Loucy (cell line): ENCODE results near the gene CALHM2.

Experiments used
- H2AFZ ChIP-seq: fragments of 200-600 bp; sonication (generic); 2 replicates; pipeline ENCODE4 v1.6.0; 2016; ENCODE audit warnings: antibody characterized with exemption, mild to moderate bottlenecking, low read length, moderate library complexity
- H3F3A ChIP-seq: fragments of 200-600 bp; 2 replicates; pipeline ENCODE4 v1.6.0; 2016; ENCODE audit warnings: antibody characterized with exemption, low read depth, mild to moderate bottlenecking
- H3K27me3 ChIP-seq: fragments of 200-600 bp; sonication (generic); 2 replicates; pipeline ENCODE4 v1.6.1; 2014; ENCODE audit warnings: low read length, mild to moderate bottlenecking; ENCODE audit not compliant: insufficient read depth, poor library complexity, severe bottlenecking
- H3K36me3 ChIP-seq: fragments of 200-600 bp; sonication (generic); 2 replicates; pipeline ENCODE4 v1.6.1; 2016; ENCODE audit warnings: low read length; ENCODE audit not compliant: insufficient read depth
- H3K4me1 ChIP-seq: fragments of 200-600 bp; sonication (generic); 2 replicates; pipeline ENCODE4 v1.5.1; 2014; ENCODE audit warnings: low read length, mild to moderate bottlenecking; ENCODE audit not compliant: insufficient read depth, poor library complexity, severe bottlenecking
- H3K4me2 ChIP-seq: fragments of 200-600 bp; sonication (generic); 2 replicates; pipeline ENCODE4 v1.6.0; 2014; ENCODE audit warnings: antibody characterized with exemption, low read length, low read depth, mild to moderate bottlenecking; ENCODE audit not compliant: poor library complexity, severe bottlenecking
- H3K4me3 ChIP-seq: fragments of 200-600 bp; sonication (generic); 2 replicates; pipeline ENCODE4 v1.5.1; 2014; ENCODE audit warnings: low read length, mild to moderate bottlenecking, mixed read lengths; ENCODE audit not compliant: poor library complexity, severe bottlenecking
- H3K79me2 ChIP-seq: fragments of 200-600 bp; sonication (generic); 2 replicates; pipeline ENCODE4 v1.6.1; 2014; ENCODE audit warnings: low read length; ENCODE audit not compliant: insufficient read depth
- H3K9ac ChIP-seq: fragments of 200-600 bp; sonication (generic); 2 replicates; pipeline ENCODE4 v1.6.0; 2014; ENCODE audit warnings: mild to moderate bottlenecking, low read depth, low read length, moderate library complexity; ENCODE audit not compliant: poor library complexity, severe bottlenecking
- H3K9me2 ChIP-seq: fragments of 200-600 bp; sonication (generic); replicated peaks from 2 replicates; pipeline ENCODE4 v1.6.1; 2016; ENCODE audit warnings: low read depth, low read length, mixed read lengths
- H3K9me3 ChIP-seq: fragments of 200-600 bp; sonication (generic); 2 replicates; pipeline ENCODE4 v1.6.1; 2014; ENCODE audit warnings: mild to moderate bottlenecking, antibody characterized with exemption, low read length, low read depth; ENCODE audit not compliant: insufficient read depth
- H4K20me1 ChIP-seq: fragments of 200-600 bp; sonication (generic); 2 replicates; pipeline ENCODE4 v1.6.0; 2014; ENCODE audit warnings: antibody characterized with exemption, low read length, mild to moderate bottlenecking; ENCODE audit not compliant: insufficient read depth, poor library complexity, severe bottlenecking
- EZH2phosphoT487 ChIP-seq: fragments of 200-600 bp; IDR thresholded peaks from 2 replicates; pipeline ENCODE4 v1.6.1; 2018; ENCODE audit warnings: antibody characterized with exemption, mild to moderate bottlenecking, moderate library complexity, borderline replicate concordance
- TF ChIP-seq, protein P1 (sequence below): fragments of 200-600 bp; sonication (generic); conservative IDR thresholded peaks from 2 replicates; pipeline ENCODE4 v1.5.1; 2014; ENCODE audit warnings: mild to moderate bottlenecking, antibody characterized with exemption, low read length

CALHM2 gene

DNA sequence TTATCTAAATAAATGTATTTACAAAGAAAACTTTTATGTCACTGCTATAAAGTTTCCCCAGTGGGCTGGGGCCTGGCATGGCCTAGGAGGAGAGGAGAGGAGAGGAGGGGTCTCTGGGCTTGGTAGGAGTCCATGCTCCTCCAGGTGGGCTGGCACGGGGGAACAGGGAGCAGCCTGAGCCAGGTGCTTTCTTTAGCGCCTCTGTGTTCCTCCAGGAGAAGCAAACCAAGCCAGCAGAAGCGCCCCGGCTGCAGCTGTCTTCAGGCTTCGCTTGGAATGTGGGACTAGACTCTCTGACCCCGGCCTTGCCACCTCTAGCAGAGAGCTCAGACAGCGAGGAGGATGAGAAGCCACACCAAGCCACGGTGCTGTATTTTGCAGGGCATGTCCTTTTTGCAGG, 10.6 kb downstream of the CALHM2 start:
- Histone ChIP-seq H3K27me3 (no peaks in the 10 kb centered on the region), H3F3A (no peaks in the 10 kb centered on the region), H3K9me3 (no peaks in the 10 kb centered on the region), H3K4me1 (no peaks in the 10 kb centered on the region), H2AFZ (no peak overlapping the region), H3K9ac (no peak overlapping the region), H3K36me3 (peaks cover 93% of the 10 kb centered on the region; the same call in 1 of the 2 replicates), H4K20me1 (no peaks in the 10 kb centered on the region), H3K79me2 (no peaks in the 10 kb centered on the region; the same call in 1 of the 2 replicates), H3K9me2 (no peaks in the 10 kb centered on the region), H3K4me3 (no peak overlapping the region), H3K4me2 (no peak overlapping the region)
- TF ChIP-seq, protein P1, sequence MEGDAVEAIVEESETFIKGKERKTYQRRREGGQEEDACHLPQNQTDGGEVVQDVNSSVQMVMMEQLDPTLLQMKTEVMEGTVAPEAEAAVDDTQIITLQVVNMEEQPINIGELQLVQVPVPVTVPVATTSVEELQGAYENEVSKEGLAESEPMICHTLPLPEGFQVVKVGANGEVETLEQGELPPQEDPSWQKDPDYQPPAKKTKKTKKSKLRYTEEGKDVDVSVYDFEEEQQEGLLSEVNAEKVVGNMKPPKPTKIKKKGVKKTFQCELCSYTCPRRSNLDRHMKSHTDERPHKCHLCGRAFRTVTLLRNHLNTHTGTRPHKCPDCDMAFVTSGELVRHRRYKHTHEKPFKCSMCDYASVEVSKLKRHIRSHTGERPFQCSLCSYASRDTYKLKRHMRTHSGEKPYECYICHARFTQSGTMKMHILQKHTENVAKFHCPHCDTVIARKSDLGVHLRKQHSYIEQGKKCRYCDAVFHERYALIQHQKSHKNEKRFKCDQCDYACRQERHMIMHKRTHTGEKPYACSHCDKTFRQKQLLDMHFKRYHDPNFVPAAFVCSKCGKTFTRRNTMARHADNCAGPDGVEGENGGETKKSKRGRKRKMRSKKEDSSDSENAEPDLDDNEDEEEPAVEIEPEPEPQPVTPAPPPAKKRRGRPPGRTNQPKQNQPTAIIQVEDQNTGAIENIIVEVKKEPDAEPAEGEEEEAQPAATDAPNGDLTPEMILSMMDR, result no peak
- no peak for TF ChIP-seq EZH2phosphoT487

DNA sequence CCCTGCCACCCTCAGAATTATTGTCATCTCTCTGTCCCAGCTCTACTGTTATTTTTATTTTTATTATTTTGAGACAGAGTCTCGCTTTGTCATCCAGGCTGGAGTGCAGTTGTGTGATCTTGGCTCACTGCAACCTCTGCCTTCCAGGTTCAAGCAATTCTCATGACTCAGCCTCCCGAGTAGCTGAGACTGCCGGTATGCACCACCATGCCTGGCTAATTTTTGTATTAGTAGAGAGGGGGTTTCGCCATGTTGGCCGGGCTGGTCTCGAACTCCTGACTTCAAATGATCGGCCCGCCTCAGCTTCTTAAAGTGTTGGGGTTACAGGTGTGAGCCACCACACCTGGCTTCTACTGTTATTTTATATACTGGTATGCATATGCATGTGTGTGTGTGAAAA, 11.0 kb downstream of the CALHM2 start:
- H3F3A ChIP-seq, result no peaks in the 10 kb centered on the region
- H2AFZ ChIP-seq, result no peak overlapping the region
- no peaks in the 10 kb centered on the region for H3K27me3 ChIP-seq
- H3K9me3 ChIP-seq, result no peaks in the 10 kb centered on the region
- no peak overlapping the region for H3K4me3 ChIP-seq
- TF ChIP-seq, protein P1, result no peak
- no peak for TF ChIP-seq EZH2phosphoT487
- no peaks in the 10 kb centered on the region; the same call in 1 of the 2 replicates for H3K79me2 ChIP-seq
- H3K9me2 ChIP-seq, result no peaks in the 10 kb centered on the region
- peaks cover 96% of the 10 kb centered on the region; the same call in 1 of the 2 replicates for H3K36me3 ChIP-seq
- H4K20me1 ChIP-seq, result no peaks in the 10 kb centered on the region
- no peaks in the 10 kb centered on the region for H3K4me1 ChIP-seq
- no peak overlapping the region for H3K4me2 ChIP-seq
- H3K9ac ChIP-seq, result no peak overlapping the region

DNA sequence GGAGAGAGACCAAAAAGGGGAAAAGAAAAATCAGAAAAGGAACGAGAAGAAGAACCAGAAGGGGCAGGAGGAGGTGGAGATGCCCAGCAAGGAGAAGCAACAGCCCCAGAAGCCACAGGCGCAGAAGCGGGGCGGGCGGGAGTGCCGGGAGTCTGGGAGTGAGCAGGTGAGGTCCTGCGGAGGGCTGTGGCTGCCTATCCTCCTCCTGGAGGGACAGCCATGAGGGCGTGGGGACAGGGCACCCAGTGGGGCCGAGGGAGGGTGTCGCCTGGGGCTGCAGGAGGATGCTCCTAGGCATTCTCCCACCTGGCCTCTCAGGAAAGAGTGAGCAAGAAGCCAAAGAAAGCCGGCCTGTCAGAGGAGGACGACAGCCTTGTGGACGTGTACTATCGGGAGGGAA, 11.8 kb downstream of the CALHM2 start:
- no peak overlapping the region for H2AFZ ChIP-seq
- no peaks in the 10 kb centered on the region for H3K4me1 ChIP-seq
- no peaks in the 10 kb centered on the region for H3F3A ChIP-seq
- no peaks in the 10 kb centered on the region for H3K9me3 ChIP-seq
- no peak overlapping the region for H3K4me2 ChIP-seq
- no peaks in the 10 kb centered on the region for H3K9me2 ChIP-seq
- H3K9ac ChIP-seq, result no peak overlapping the region
- H3K79me2 ChIP-seq, result no peaks in the 10 kb centered on the region
- TF ChIP-seq EZH2phosphoT487, result no peak
- TF ChIP-seq, protein P1, result no peak
- H4K20me1 ChIP-seq, result no peaks in the 10 kb centered on the region
- H3K27me3 ChIP-seq, result no peaks in the 10 kb centered on the region
- peaks cover 94% of the 10 kb centered on the region; the same call in 1 of the 2 replicates for H3K36me3 ChIP-seq
- H3K4me3 ChIP-seq, result no peak overlapping the region
